AG10803 (cell line): Measurements from ENCODE around the gene SAMD7.

Source experiments
- DNase-seq: peaks from one replicate; pipeline ENCODE4 v3.0.0; 2010; ENCODE audit warnings: low read depth
- H3K4me3 ChIP-seq: 2 replicates; pipeline ENCODE4 v1.5.1; 2011; ENCODE audit warnings: mild to moderate bottlenecking, low read length, control low read depth
- TF ChIP-seq, protein P1 (sequence below): conservative IDR thresholded peaks from 2 replicates; pipeline ENCODE4 v1.5.1; 2011; ENCODE audit warnings: mild to moderate bottlenecking, low read length, control low read depth, inconsistent platforms

Gene SAMD7

DNA sequence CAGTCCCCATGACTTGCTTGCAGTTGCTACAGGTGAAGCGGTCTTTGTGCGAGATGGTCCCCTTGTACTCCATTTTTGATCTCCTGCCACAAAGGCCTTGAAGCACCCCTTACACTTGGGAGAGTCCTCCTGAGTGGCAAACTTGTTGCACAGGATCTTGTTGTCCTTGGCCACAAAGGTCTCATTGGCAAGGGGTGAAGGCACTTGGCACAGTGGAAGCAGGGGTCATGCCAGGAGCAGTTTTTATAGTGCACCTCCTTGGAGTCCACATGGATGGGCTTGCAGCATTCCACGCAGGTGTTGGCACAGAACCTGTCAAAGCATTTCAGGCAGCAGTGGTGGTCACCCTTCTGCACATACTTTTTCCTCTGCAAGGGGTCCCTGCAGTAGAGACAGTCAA is 35.0 kb downstream of the SAMD7 start:
- TF ChIP-seq, protein P1, sequence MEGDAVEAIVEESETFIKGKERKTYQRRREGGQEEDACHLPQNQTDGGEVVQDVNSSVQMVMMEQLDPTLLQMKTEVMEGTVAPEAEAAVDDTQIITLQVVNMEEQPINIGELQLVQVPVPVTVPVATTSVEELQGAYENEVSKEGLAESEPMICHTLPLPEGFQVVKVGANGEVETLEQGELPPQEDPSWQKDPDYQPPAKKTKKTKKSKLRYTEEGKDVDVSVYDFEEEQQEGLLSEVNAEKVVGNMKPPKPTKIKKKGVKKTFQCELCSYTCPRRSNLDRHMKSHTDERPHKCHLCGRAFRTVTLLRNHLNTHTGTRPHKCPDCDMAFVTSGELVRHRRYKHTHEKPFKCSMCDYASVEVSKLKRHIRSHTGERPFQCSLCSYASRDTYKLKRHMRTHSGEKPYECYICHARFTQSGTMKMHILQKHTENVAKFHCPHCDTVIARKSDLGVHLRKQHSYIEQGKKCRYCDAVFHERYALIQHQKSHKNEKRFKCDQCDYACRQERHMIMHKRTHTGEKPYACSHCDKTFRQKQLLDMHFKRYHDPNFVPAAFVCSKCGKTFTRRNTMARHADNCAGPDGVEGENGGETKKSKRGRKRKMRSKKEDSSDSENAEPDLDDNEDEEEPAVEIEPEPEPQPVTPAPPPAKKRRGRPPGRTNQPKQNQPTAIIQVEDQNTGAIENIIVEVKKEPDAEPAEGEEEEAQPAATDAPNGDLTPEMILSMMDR, result no peak
- DNase-seq, result no peak
- H3K4me3 ChIP-seq, result no peak overlapping the region

DNA sequence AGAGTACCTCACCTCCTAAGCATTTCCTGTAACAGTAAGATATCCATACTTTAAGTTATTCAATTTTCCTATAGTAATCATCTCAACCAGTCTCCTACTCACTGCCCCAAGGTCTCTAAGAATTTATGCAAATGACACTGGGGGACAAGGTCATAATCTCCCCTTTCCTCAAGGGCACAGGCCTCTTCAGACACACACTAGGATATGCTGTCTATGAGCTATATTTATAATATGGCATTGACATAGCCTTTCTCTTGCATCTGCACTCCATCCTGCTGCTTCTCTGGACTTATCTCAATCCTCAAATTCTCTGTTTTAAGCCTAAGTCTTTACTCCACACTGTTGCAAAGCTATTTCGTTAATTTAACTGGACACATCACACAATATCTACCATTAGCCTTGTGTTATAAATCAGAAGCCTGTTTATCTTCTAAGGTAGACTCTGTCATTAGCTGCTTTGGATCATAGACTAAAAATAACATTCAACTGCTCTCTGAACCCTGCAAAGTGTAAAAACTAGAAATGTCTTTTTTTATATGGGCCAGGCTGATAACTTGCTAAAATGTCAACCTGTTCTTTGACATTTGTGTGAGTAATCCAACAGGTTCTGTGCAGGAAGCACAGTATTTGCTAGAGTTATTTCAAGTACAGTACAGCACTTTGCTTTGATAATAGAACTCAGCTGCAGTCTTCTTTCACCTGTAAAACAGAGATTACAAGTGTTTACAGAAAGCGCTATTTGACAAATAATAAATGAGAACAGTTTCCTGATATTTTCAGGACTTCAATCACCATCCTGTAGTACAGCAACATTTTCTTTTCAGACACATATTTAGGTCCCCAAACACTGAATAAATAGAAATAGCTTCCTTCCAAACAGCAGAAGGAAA is 37.4 kb downstream of the SAMD7 start:
- H3K4me3 ChIP-seq, result no peak overlapping the region
- DNase-seq, result no peak
- TF ChIP-seq, protein P1, result no peak

DNA sequence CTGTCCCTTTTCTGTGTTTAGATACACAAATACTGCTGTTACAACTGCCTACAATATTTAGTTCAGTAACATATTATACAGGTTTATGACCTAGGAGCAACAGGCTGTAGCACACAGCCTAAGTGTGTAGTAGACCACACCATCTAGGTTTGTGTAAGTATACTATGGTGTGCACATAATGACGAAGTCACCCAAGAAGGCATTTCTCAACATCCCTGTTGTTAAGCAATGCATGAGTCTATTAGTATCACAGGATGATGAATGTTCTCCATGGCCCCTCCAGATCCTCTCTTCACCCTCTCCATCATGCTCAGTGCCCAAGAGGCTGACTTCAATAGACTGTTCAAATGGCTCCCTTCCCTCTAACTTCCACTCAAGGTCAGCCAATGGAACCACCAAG is 40.7 kb downstream of the SAMD7 start:
- H3K4me3 ChIP-seq, result no peak overlapping the region
- TF ChIP-seq, protein P1, result no peak
- DNase-seq, result no peak

DNA sequence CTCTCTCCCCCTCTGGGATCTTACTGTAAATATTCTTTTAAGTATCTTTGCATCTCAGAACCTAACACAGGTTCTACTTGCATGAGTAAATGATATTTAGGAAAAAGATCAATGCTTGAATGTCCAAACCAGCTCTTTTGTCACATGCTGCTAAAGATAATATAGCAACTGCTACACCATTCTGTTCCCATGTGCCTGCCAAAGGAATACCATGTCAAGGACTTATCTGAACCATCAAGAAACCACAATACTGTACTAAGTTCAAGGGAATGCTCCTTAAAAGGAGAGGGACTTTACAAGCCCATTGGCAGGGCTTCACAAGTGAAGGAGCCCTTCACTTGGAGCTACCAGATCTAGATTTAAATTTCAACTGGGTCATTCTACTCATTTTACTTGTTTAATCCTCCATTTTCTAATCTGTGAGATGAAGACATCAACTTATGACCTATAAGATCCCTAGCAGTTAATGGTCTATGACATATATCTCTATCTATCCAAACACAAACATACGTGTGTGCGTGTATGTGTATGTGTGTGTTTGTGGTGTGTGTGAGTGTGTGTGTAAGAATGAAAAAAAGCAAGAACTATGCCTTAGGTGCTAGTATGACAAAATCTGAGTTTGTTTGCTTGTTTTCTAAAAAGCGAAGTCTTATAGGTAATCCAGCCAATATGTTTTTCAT is 42.2 kb downstream of the SAMD7 start:
- DNase-seq, result no peak
- no peak overlapping the region for H3K4me3 ChIP-seq
- TF ChIP-seq, protein P1, result no peak

DNA sequence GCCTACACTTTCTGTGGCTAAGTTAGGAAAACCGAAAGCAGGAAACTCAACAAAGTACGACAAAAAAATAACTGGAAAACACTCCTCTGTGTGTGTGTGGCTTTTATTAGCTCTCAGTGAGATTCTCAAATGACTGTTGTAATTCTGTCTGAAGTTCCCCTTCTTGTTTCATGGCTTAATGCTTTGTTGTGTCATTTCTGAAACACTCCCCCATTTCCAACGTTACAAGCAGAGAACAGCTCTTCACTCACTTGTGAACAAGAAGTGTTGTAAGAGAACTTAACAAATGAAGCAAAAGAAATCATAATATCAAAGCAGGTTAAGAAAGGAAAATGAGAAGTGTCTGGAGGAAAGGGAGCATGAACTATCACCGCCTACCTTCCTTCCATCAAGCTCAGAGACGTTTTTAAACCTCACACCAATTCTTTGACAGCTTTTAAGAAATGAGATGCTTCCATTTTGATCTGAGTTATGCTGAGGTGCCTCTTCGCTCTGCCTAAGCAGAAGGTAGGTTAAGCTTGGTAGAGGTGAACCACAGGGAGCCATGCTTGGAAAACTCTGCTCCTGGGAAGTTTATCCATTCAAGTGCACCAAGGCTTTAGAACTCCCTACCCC is 42.9 kb downstream of the SAMD7 start:
- no peak for DNase-seq
- no peak overlapping the region for H3K4me3 ChIP-seq

DNA sequence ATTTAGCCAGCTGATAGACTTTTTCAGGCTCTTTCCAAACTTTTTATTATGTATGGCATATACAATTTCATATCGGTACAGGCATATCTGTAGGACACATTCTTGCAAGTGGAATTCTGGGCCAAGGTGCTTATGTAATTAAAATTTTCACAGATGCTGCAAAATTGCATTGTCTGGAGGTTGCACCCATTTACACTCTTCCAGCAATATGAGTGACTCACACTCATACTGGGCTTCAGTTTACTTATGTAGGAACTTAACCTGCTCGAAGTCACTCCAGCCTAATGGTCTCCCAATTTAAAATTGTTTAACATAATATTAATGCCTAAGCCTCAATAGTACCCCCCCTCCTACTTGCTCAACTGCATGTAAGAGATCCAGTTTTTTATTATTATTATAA is 44.0 kb downstream of the SAMD7 start:
- H3K4me3 ChIP-seq, result no peak overlapping the region
- DNase-seq, result no peak
- TF ChIP-seq, protein P1, result no peak

More for the DNA sequence above, 42.9 kb downstream of the SAMD7 start:
- TF ChIP-seq, protein P1, result no peak
